ENCODE results near the gene CABCOCO1.
A peak's percentile ranks its signal among the peaks of the same experiment; 100 is the strongest.

The CABCOCO1 gene

DNA sequence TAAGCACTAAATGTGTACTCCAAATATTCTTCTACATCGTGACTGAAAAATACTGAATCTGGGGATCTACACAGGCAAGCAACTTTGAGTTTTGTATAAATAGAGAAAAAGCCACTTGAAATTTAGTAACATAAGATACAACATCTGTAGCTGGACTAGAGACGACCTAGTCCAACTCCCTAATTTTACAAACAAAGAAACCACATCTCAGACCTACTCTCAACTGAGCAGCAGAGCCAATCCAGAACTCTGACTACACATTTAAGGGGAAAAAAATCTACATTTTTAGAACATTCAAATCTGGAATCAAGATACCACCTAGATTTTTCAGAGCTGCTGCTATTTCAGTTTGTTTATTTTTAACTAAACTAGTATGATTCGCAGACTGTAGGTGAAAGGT is 88.9 kb downstream of the CABCOCO1 start:
- no peak for DNase-seq
- TF ChIP-seq, protein P1, sequence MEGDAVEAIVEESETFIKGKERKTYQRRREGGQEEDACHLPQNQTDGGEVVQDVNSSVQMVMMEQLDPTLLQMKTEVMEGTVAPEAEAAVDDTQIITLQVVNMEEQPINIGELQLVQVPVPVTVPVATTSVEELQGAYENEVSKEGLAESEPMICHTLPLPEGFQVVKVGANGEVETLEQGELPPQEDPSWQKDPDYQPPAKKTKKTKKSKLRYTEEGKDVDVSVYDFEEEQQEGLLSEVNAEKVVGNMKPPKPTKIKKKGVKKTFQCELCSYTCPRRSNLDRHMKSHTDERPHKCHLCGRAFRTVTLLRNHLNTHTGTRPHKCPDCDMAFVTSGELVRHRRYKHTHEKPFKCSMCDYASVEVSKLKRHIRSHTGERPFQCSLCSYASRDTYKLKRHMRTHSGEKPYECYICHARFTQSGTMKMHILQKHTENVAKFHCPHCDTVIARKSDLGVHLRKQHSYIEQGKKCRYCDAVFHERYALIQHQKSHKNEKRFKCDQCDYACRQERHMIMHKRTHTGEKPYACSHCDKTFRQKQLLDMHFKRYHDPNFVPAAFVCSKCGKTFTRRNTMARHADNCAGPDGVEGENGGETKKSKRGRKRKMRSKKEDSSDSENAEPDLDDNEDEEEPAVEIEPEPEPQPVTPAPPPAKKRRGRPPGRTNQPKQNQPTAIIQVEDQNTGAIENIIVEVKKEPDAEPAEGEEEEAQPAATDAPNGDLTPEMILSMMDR (IDR thresholded peaks at IDR 0.05): no peak
- H3K9me3 Mint-ChIP-seq: no peaks in the 10 kb centered on the region
- H3K27me3 Mint-ChIP-seq (ENCODE audit: low read depth, poor library complexity): no peaks in the 10 kb centered on the region
- H3K4me1 Mint-ChIP-seq: peaks cover 44% of the 10 kb centered on the region
- peak overlapping the region; percentile 83 for H3K27ac Mint-ChIP-seq
- H3K36me3 Mint-ChIP-seq (ENCODE audit: low read depth): no peaks in the 10 kb centered on the region
- H3K4me3 Mint-ChIP-seq: no peak overlapping the region

DNA sequence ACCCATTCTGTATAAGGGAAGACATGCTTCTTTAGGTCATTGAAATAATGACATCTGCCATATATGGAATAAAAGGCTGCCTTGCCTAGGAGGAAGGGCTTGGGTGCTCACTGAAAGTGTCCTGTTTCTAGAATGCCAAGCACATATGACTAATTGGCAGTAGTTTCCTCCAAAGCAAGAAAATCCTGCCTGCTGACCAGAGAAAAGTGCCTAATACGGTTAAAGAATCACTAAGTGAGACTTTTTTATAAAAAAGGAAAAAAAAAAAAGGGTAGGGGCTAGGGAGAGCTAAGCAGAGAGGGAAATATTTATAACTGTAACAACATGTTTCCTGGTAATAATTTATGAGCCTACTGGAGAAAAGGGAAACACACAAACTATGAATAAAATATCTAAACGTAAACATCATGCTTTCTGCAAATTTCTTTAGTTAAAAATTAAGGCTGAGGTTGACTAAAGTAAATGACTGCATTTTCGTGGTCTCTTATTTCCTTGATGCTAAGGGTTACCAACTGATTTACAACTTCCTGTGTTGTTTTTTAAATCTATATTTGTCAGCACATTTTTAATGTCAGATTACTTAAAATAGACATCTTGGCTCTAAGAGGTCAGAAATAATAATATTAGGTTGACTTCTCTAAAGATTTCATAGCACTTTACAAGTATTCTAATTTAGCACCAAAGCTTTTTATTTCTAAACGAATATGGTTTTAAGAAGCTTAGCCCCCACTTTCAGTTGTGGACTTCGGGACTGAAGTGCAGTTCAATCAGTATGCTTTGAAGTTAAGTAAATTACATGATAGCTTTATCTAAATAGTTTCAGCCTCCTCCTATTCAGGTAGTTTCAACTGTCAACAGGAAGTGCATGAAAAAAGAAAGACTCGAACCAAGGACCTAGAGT is 89.6 kb downstream of the CABCOCO1 start:
- peaks cover 44% of the 10 kb centered on the region for H3K4me1 Mint-ChIP-seq
- H3K36me3 Mint-ChIP-seq (ENCODE audit: low read depth): no peaks in the 10 kb centered on the region
- no peak overlapping the region for H3K4me3 Mint-ChIP-seq
- H3K27me3 Mint-ChIP-seq (ENCODE audit: low read depth, poor library complexity): no peaks in the 10 kb centered on the region
- DNase-seq: no peak
- peak overlapping the region; percentile 27 for H3K27ac Mint-ChIP-seq
- no peaks in the 10 kb centered on the region for H3K9me3 Mint-ChIP-seq
- TF ChIP-seq, protein P1 (IDR thresholded peaks at IDR 0.05): no peak

DNA sequence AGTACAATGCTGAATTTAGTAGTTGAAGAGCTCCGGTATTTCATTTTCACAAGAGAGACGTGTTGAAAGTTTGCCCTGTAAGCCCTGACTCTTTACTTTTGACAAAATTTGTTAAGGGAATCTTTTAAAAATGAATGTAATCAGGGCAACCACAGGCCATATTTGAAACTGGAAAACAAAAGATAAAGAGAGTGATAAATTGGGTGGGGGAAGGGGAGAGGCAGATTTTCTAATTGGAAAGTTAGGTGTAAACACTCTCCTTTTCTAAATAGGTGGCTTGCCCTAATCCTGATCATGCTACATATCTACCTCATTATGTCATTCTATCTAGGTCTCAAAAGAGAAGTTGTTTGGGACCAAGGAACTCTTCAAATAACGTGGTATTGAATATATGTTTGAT is 90.7 kb downstream of the CABCOCO1 start:
- Mint-ChIP-seq H3K27me3 (ENCODE audit: low read depth, poor library complexity) (no peaks in the 10 kb centered on the region), H3K4me1 (peaks cover 52% of the 10 kb centered on the region), H3K9me3 (no peaks in the 10 kb centered on the region), H3K27ac (peak overlapping the region; percentile 17), H3K36me3 (ENCODE audit: low read depth) (no peaks in the 10 kb centered on the region), H3K4me3 (no peak overlapping the region)
- DNase-seq: no peak
- TF ChIP-seq, protein P1 (IDR thresholded peaks at IDR 0.05): no peak

DNA sequence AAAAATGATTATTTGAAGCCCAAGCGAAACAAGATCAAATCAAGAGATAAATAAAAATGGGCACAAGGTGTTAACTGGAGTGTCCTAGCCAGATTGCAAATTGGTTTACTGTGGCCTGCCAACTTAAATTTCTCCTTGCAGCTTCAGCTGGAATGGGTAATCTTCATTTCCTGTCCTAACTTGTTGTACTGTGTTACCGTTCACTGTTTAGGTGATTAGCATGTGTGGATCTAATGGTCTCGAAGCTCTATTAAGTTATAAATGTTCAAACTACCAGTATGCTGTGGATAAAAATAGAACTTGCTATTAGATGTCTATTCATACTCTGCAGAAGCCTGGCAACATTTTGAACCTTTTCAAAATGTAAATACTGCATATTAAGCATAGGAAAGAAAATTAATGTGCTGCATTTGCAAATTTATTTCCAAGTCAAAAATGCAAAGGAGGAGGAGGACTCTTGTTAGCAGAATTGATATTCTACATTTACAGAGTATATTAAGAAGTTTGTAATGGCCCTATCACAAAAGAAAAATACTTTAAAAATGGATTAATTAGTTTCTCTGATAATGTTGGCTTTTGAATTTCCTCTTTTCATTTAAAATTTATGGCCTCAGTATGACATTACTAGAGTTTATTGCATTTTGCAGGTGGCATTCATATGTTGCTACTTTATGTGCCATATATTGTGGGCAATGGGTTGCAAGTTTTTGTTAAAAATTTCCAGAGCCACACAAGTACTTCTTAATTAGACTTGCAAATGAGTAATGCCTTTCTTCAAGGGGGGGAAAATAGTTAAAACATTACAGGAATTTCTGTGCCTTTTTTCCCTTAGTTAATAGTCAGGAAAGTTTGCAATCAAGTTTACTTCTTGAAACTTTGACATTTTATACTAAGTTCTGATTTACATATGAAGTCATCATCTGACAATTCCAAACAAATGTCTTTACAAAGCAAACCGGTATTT is 92.1 kb downstream of the CABCOCO1 start:
- H3K27ac Mint-ChIP-seq: no peak overlapping the region
- no peak overlapping the region for H3K4me3 Mint-ChIP-seq
- TF ChIP-seq, protein P1 (IDR thresholded peaks at IDR 0.05): no peak
- no peak for DNase-seq
- H3K36me3 Mint-ChIP-seq (ENCODE audit: low read depth): no peaks in the 10 kb centered on the region
- no peaks in the 10 kb centered on the region for H3K9me3 Mint-ChIP-seq
- peaks cover 47% of the 10 kb centered on the region for H3K4me1 Mint-ChIP-seq
- no peaks in the 10 kb centered on the region for H3K27me3 Mint-ChIP-seq (ENCODE audit: low read depth, poor library complexity)

DNA sequence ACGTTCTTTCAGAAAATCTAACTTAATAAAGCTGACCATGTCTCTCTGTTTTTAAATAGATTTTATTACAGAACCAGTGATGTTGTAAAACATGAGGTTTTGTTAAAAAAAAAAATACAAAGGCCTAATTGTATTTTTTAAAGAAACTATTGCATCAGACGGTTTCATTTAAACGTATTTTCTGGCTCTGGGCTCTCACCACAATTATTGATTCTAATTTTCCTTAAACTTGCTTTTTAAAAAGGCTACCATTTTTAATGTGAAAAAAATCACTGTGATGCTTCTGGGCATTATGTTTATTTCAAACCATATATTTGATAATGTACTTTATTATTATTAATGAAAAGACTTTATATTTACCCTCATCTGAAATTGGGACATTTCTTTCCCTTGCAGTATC is 94.3 kb downstream of the CABCOCO1 start:
- H3K27me3 Mint-ChIP-seq (ENCODE audit: low read depth, poor library complexity): no peaks in the 10 kb centered on the region

More for the DNA sequence above, 94.3 kb downstream of the CABCOCO1 start:
- no peak for DNase-seq
- TF ChIP-seq, protein P1 (IDR thresholded peaks at IDR 0.05): no peak
- Mint-ChIP-seq H3K27ac (no peak overlapping the region), H3K36me3 (ENCODE audit: low read depth) (no peaks in the 10 kb centered on the region), H3K4me1 (peaks cover 32% of the 10 kb centered on the region), H3K4me3 (no peak overlapping the region), H3K9me3 (no peaks in the 10 kb centered on the region)

Data from nephron progenitor cell (in vitro differentiated cells).